IMR-90 (cell line): ENCODE measurements around the gene GPC5. TPM values are rescaled to one million over a fixed set of nuclear protein-coding genes. Genes with fewer than 3 reads are reported as not detected.

Source experiments
- ATAC-seq: fragments of 200-7000 bp; cut with Tn5 transposase; 2 replicates; pipeline ENCODE4 v1.9.1; 2020; ENCODE audit warnings: low read depth, mild to moderate bottlenecking, moderate library complexity
- BruUV-seq: library from RNA; stranded (reverse); fragments of 400-500 nt; replicated peaks from 2 replicates; lab custom pipeline; 2021; lab: Mats Ljungman, UMichigan
- CTCF ChIA-PET: fragments of 300-600 bp; formaldehyde crosslinking; extraction: SDS; loops from one replicate; lab custom pipeline; 2021; ENCODE audit warnings: antibody characterized with exemption; lab: Yijun Ruan, JAX
- POLR2A ChIA-PET: fragments of 300-600 bp; sonication (Branson Sonifier 250); formaldehyde crosslinking; loops from one replicate; lab custom pipeline; 2022; ENCODE audit warnings: antibody characterized with exemption; ENCODE audit not compliant: unreplicated experiment; lab: Charles Lee
- DNase-seq: peaks from one replicate; pipeline ENCODE4 v3.0.0; 2013
- H2AFZ ChIP-seq: replicated peaks from 2 replicates; pipeline ENCODE3; 2013; ENCODE audit warnings: low read length, mild to moderate bottlenecking; ENCODE audit not compliant: poor library complexity
- H2AK5ac ChIP-seq: 2 replicates; pipeline ENCODE4 v1.6.1; 2013; ENCODE audit warnings: low read depth, low read length, inconsistent platforms
- H2AK9ac ChIP-seq: replicated peaks from 2 replicates; pipeline ENCODE3; 2013; ENCODE audit warnings: mild to moderate bottlenecking, low read depth, low read length, moderate library complexity; ENCODE audit not compliant: poor library complexity
- H2BK120ac ChIP-seq: 2 replicates; pipeline ENCODE4 v1.6.1; 2013; ENCODE audit warnings: low read depth, low read length, inconsistent platforms
- H2BK15ac ChIP-seq: 3 replicates; pipeline ENCODE4 v1.6.1; 2013; ENCODE audit warnings: low read depth, low read length, inconsistent platforms
- H2BK20ac ChIP-seq: 2 replicates; pipeline ENCODE4 v1.6.1; 2013; ENCODE audit warnings: low read depth, mild to moderate bottlenecking, inconsistent platforms, low read length, moderate library complexity
- H2BK5ac ChIP-seq: 2 replicates; pipeline ENCODE4 v1.6.1; 2013; ENCODE audit warnings: mild to moderate bottlenecking, low read depth, low read length, inconsistent platforms; ENCODE audit not compliant: poor library complexity, severe bottlenecking
- H3K14ac ChIP-seq: replicated peaks from 2 replicates; pipeline ENCODE4 v1.6.1; 2013; ENCODE audit warnings: low read depth, low read length, inconsistent platforms
- H3K18ac ChIP-seq: 2 replicates; pipeline ENCODE4 v1.6.1; 2013; ENCODE audit warnings: low read depth, low read length, control low read depth
- H3K23ac ChIP-seq: 2 replicates; pipeline ENCODE4 v1.6.1; 2013; ENCODE audit warnings: low read depth, low read length, inconsistent platforms
- H3K27ac ChIP-seq: 2 replicates; pipeline ENCODE4 v1.5.1; 2013; ENCODE audit warnings: mild to moderate bottlenecking, control low read depth, low read length; ENCODE audit not compliant: insufficient read depth
- H3K27me3 ChIP-seq: 2 replicates; pipeline ENCODE4 v1.6.1; 2013; ENCODE audit warnings: low read length; ENCODE audit not compliant: control insufficient read depth, insufficient read depth
- H3K36me3 ChIP-seq: 2 replicates; pipeline ENCODE4 v1.6.1; 2013; ENCODE audit warnings: low read length, mixed read lengths; ENCODE audit not compliant: control insufficient read depth, insufficient read depth
- H3K4ac ChIP-seq: 2 replicates; pipeline ENCODE4 v1.6.1; 2013; ENCODE audit warnings: low read depth, low read length, inconsistent platforms
- H3K4me1 ChIP-seq: 2 replicates; pipeline ENCODE4 v1.6.1; 2013; ENCODE audit warnings: low read length, mixed read lengths; ENCODE audit not compliant: control insufficient read depth, insufficient read depth
- H3K4me2 ChIP-seq: 2 replicates; pipeline ENCODE4 v1.6.1; 2013; ENCODE audit warnings: low read depth, mild to moderate bottlenecking, control low read depth, low read length, moderate library complexity
- H3K4me3 ChIP-seq: 2 replicates; pipeline ENCODE4 v1.5.1; 2013; ENCODE audit warnings: low read depth, mild to moderate bottlenecking, control low read depth, low read length, moderate library complexity; ENCODE audit not compliant: insufficient read depth
- H3K56ac ChIP-seq: 2 replicates; pipeline ENCODE4 v1.6.1; 2013; ENCODE audit warnings: low read length, inconsistent platforms; ENCODE audit not compliant: insufficient read depth; ENCODE audit errors: extremely low read depth
- H3K79me1 ChIP-seq, 2 experiments: 2 replicates each; pipeline ENCODE4 v1.6.1; 2013; ENCODE audit warnings: low read length in 2 of 2, inconsistent platforms in 1 of 2, low read depth in 1 of 2
- H3K9ac ChIP-seq: 2 replicates; pipeline ENCODE4 v1.6.1; 2013; ENCODE audit warnings: low read depth, low read length, control low read depth
- H3K9me1 ChIP-seq: 2 replicates; pipeline ENCODE4 v1.6.1; 2013; ENCODE audit warnings: low read length, inconsistent platforms; ENCODE audit not compliant: insufficient read depth
- H3K9me3 ChIP-seq: 2 replicates; pipeline ENCODE4 v1.6.1; 2013; ENCODE audit warnings: low read length; ENCODE audit not compliant: control insufficient read depth, insufficient read depth
- H4K20me1 ChIP-seq: 2 replicates; pipeline ENCODE4 v1.6.1; 2013; ENCODE audit warnings: low read length, inconsistent platforms; ENCODE audit not compliant: insufficient read depth
- H4K5ac ChIP-seq: 2 replicates; pipeline ENCODE4 v1.6.1; 2013; ENCODE audit warnings: mild to moderate bottlenecking, low read depth, low read length, control low read depth
- H4K8ac ChIP-seq, 2 experiments: 2 replicates each; pipeline ENCODE4 v1.6.1; 2013; ENCODE audit warnings: low read depth in 2 of 2, low read length in 2 of 2, control low read depth in 1 of 2, inconsistent platforms in 1 of 2
- H4K91ac ChIP-seq: 2 replicates; pipeline ENCODE4 v1.6.1; 2013; ENCODE audit warnings: low read depth, low read length, inconsistent platforms; ENCODE audit not compliant: insufficient read depth
- BHLHE40 ChIP-seq: fragments of 150-350 bp; IDR thresholded peaks from 2 replicates; pipeline ENCODE4 v1.6.1; 2016; ENCODE audit warnings: mild to moderate bottlenecking, low read depth, low read length
- CEBPB ChIP-seq: IDR thresholded peaks from 2 replicates; pipeline ENCODE4 v1.6.1; 2012; ENCODE audit warnings: low read depth, low read length, improper control_type of control experiment
- CHD1 ChIP-seq: IDR thresholded peaks from 2 replicates; pipeline ENCODE4 v1.6.1; 2012; ENCODE audit warnings: low read depth, low read length, improper control_type of control experiment
- CTCF ChIP-seq: conservative IDR thresholded peaks from 2 replicates; pipeline ENCODE4 v1.5.1; 2012; ENCODE audit warnings: mild to moderate bottlenecking, low read depth, low read length, improper control_type of control experiment
- ELK1 ChIP-seq: fragments of 150-350 bp; IDR thresholded peaks from 2 replicates; pipeline ENCODE4 v1.6.1; 2016; ENCODE audit warnings: low read depth, mild to moderate bottlenecking, low read length, moderate library complexity, borderline replicate concordance
- FOS ChIP-seq: fragments of 150-350 bp; IDR thresholded peaks from 2 replicates; pipeline ENCODE4 v1.6.1; 2016; ENCODE audit warnings: low read depth, low read length
- MAFK ChIP-seq: IDR thresholded peaks from 2 replicates; pipeline ENCODE4 v1.6.1; 2012; ENCODE audit warnings: low read depth, low read length, improper control_type of control experiment
- MAZ ChIP-seq: IDR thresholded peaks from 2 replicates; pipeline ENCODE4 v1.6.1; 2012; ENCODE audit warnings: low read depth, mild to moderate bottlenecking, low read length, improper control_type of control experiment, moderate library complexity, borderline replicate concordance
- MXI1 ChIP-seq: IDR thresholded peaks from 2 replicates; pipeline ENCODE4 v1.6.1; 2012; ENCODE audit warnings: low read depth, mild to moderate bottlenecking, low read length, moderate library complexity, borderline replicate concordance
- NFE2L2 ChIP-seq: fragments of 150-350 bp; IDR thresholded peaks from 2 replicates; pipeline ENCODE4 v1.6.1; 2016; ENCODE audit warnings: low read depth, mild to moderate bottlenecking, low read length
- POLR2A ChIP-seq: IDR thresholded peaks from 2 replicates; pipeline ENCODE4 v1.6.1; 2012; ENCODE audit warnings: mild to moderate bottlenecking, low read depth, low read length
- RAD21 ChIP-seq: IDR thresholded peaks from 2 replicates; pipeline ENCODE4 v1.6.1; 2012; ENCODE audit warnings: low read length, improper control_type of control experiment
- RCOR1 ChIP-seq: IDR thresholded peaks from 2 replicates; pipeline ENCODE4 v1.6.1; 2012; ENCODE audit warnings: mild to moderate bottlenecking, low read length, improper control_type of control experiment; ENCODE audit not compliant: insufficient replicate concordance
- RFX5 ChIP-seq: IDR thresholded peaks from 2 replicates; pipeline ENCODE4 v1.8.0; 2012; ENCODE audit warnings: low read depth, mild to moderate bottlenecking, low read length, moderate library complexity
- SMC3 ChIP-seq: fragments of 150-350 bp; IDR thresholded peaks from 2 replicates; pipeline ENCODE4 v1.6.1; 2016; ENCODE audit warnings: low read depth, mild to moderate bottlenecking, antibody characterized with exemption, low read length, moderate library complexity
- USF2 ChIP-seq: fragments of 150-350 bp; IDR thresholded peaks from 2 replicates; pipeline ENCODE4 v1.6.1; 2017; ENCODE audit warnings: mild to moderate bottlenecking, antibody characterized with exemption, low read length, low read depth
- dilution Hi-C: fragments of 300-500 bp; cut with HindIII; formaldehyde crosslinking; loops from one replicate; pipeline ENCODE4 v1.14.3; 2018; ENCODE audit warnings: low sequenced_read_pairs; ENCODE audit not compliant: unreplicated experiment
- in situ Hi-C: fragments of 300-500 bp; cut with MboI; formaldehyde crosslinking; loops from 3 replicates; pipeline ENCODE4 v1.14.3; 2019; ENCODE audit warnings: low sequenced_read_pairs, inconsistent platforms, mixed read lengths
- intact Hi-C: fragments of 100-400 bp; cut with micrococcal nuclease; formaldehyde crosslinking; loops from 2 replicates; pipeline ENCODE4 v1.10.0; 2022
- polyA plus RNA-seq, 3 experiments: library from polyadenylated mRNA; depleted of rRNA; stranded (reverse); fragments of >200 nt; gene quantifications; 2 replicates each; pipeline ENCODE4 v1.2.3, GENCODE V29; 2012; ENCODE audit warnings: low replicate concordance in 1 of 3
- total RNA-seq: library from RNA; depleted of rRNA; stranded (reverse); fragments of >200 nt; gene quantifications from 2 replicates; pipeline ENCODE4 v1.2.3, GENCODE V29; 2012

Gene GPC5
- total and polyA plus RNA-seq, 2 of the 4 experiments (the other 2 are of a cell fraction): 0.94 to 1.8 TPM

- Histone ChIP-seq H3K4me2 (no peak overlapping the region), H3K4ac (no peak overlapping the region), H3K27ac (no peak overlapping the region), H2BK20ac (no peak overlapping the region), H3K27me3 (no peaks in the 10 kb centered on the region), H3K18ac (no peak overlapping the region), H3K14ac (no peak overlapping the region), H2BK5ac (no peak overlapping the region), H3K36me3 (no peaks in the 10 kb centered on the region), H3K23ac (no peak overlapping the region), H2AK5ac (no peak overlapping the region), H2AK9ac (no peak overlapping the region), H4K20me1 (no peaks in the 10 kb centered on the region), H3K4me1 (no peaks in the 10 kb centered on the region), H4K91ac (no peak overlapping the region), H2BK15ac (no peak overlapping the region), H4K5ac (no peak overlapping the region), H3K79me1 (no peaks in the 10 kb centered on the region), H2BK120ac (no peak overlapping the region), H3K9me3 (no peaks in the 10 kb centered on the region), H3K9ac (no peak overlapping the region), H4K8ac (no peak overlapping the region), H3K9me1 (no peaks in the 10 kb centered on the region), H3K4me3 (no peak overlapping the region), H3K56ac (no peak overlapping the region), H2AFZ (no peak overlapping the region)
- intact Hi-C loops (no loop called here), in situ Hi-C loops (no loop called here), dilution Hi-C loops (no loop called here)
- DNase-seq (no peak), ATAC-seq (no peak)
- TF ChIP-seq SMC3 (no peak), MAFK (no peak), FOS (no peak), CEBPB (no peak), ELK1 (no peak), NFE2L2 (no peak), POLR2A (no peak), BHLHE40 (no peak), CHD1 (no peak), USF2 (no peak), MAZ (no peak), RAD21 (no peak), RFX5 (no peak), RCOR1 (no peak), CTCF (no peak), MXI1 (no peak)
- ChIA-PET POLR2A (no interaction called here), CTCF (no interaction called here)
- BruUV-seq: no TSS peak
Observed at GRCh38 chr13:91962946-91963345, 564.5 kb downstream of the GPC5 start.
